ENCODE results near the gene TWIST2.

TWIST2 gene

GRCh38 chr2:238954841-238955591, 107.1 kb downstream of the TWIST2 start:
- Mint-ChIP-seq H3K9me3 (ENCODE audit: low read depth) (no peaks in the 10 kb centered on the region), H3K36me3 (no peaks in the 10 kb centered on the region), H3K4me3 (no peak overlapping the region), H3K4me1 (ENCODE audit: low read depth) (no peaks in the 10 kb centered on the region), H3K27ac (no peak overlapping the region), H3K27me3 (peaks cover 17% of the 10 kb centered on the region)

GRCh38 chr2:238955648-238956531, 108.0 kb downstream of the TWIST2 start:
- Mint-ChIP-seq H3K27me3 (peaks cover 20% of the 10 kb centered on the region), H3K4me3 (no peak overlapping the region), H3K9me3 (ENCODE audit: low read depth) (peaks cover 8% of the 10 kb centered on the region), H3K4me1 (ENCODE audit: low read depth) (no peaks in the 10 kb centered on the region), H3K27ac (no peak overlapping the region), H3K36me3 (no peaks in the 10 kb centered on the region)

- Mint-ChIP-seq H3K9me3 (ENCODE audit: low read depth) (peaks cover 8% of the 10 kb centered on the region), H3K4me3 (no peak overlapping the region), H3K36me3 (no peaks in the 10 kb centered on the region), H3K27ac (no peak overlapping the region), H3K4me1 (ENCODE audit: low read depth) (no peaks in the 10 kb centered on the region), H3K27me3 (peaks cover 20% of the 10 kb centered on the region)
These were observed 108.8 kb downstream of the TWIST2 start for GRCh38 chr2:238956676-238957075.

Measured in activated naive CD8-positive, alpha-beta T cell (primary cell).